Measurements from ENCODE around the gene ATG3.

ATG3 gene

GRCh38 chr3:112555535-112556170, 6.1 kb downstream of the ATG3 start:
- POLR2A ChIA-PET = no interaction called here
- H3K27me3 ChIP-seq (replicated peaks in 2 of 5; ENCODE audit: control insufficient read depth in 4 of 5, insufficient read depth in 5 of 5, low read length in 4 of 5) = no peaks in the 10 kb centered on the region
- no peak overlapping the region for H3K27ac ChIP-seq (ENCODE audit: insufficient read depth in 1 of 2, low read depth in 1 of 2, low read length in 2 of 2, poor library complexity in 1 of 2, severe bottlenecking in 2 of 2)
- peaks cover 0 to 18% (median 5%) of the 10 kb centered on the region in 4 experiments for H3K36me3 ChIP-seq (ENCODE audit: control insufficient read depth in 4 of 4, insufficient read depth in 4 of 4, low read length in 3 of 4)
- WGBS (ENCODE audit: insufficient coverage) = no CpG with 5 or more reads among the region's 1 CpG
- CTCF ChIA-PET = interaction anchor here (1.0 kb wide), 1 partner anchor 251 kb away, joined by 3 read pairs; no protein-coding TSS in a partner anchor
- H3K4me3 ChIP-seq (ENCODE audit: control insufficient read depth in 1 of 7, extremely low read depth in 1 of 7, insufficient read depth in 4 of 7, low read depth in 2 of 7, low read length in 6 of 7) = no peak overlapping the region
- peaks cover 12 to 42% (median 25%) of the 10 kb centered on the region in 4 experiments for H3K4me1 ChIP-seq (ENCODE audit: control extremely low read depth in 1 of 4, control insufficient read depth in 4 of 4, insufficient read depth in 4 of 4, low read length in 3 of 4)
- no peaks in the 10 kb centered on the region for H3K9me3 ChIP-seq (ENCODE audit: control extremely low read depth in 1 of 5, control insufficient read depth in 4 of 5, insufficient read depth in 2 of 5, low read depth in 1 of 5, low read length in 4 of 5)
- DNase-seq = peak in 1 of 3 donors; percentile 9

- H3K4me1 ChIP-seq (ENCODE audit: control extremely low read depth in 1 of 4, control insufficient read depth in 4 of 4, insufficient read depth in 4 of 4, low read length in 3 of 4) = peaks cover 0 to 11% (median 5%) of the 10 kb centered on the region in 4 experiments
- ChIA-PET POLR2A (no interaction called here), CTCF (no interaction called here)
- H3K27me3 ChIP-seq (replicated peaks in 2 of 5; ENCODE audit: control insufficient read depth in 4 of 5, insufficient read depth in 5 of 5, low read length in 4 of 5) = no peaks in the 10 kb centered on the region
- H3K27ac ChIP-seq (ENCODE audit: insufficient read depth in 1 of 2, low read depth in 1 of 2, low read length in 2 of 2, poor library complexity in 1 of 2, severe bottlenecking in 2 of 2) = no peak overlapping the region
- no CpG with 5 or more reads among the region's 1 CpG for WGBS (ENCODE audit: insufficient coverage)
- H3K36me3 ChIP-seq (ENCODE audit: control insufficient read depth in 4 of 4, insufficient read depth in 4 of 4, low read length in 3 of 4) = peaks cover 13 to 45% (median 25%) of the 10 kb centered on the region in 4 experiments
- H3K4me3 ChIP-seq (ENCODE audit: control insufficient read depth in 1 of 7, extremely low read depth in 1 of 7, insufficient read depth in 4 of 7, low read depth in 2 of 7, low read length in 6 of 7) = no peak overlapping the region
- H3K9me3 ChIP-seq (ENCODE audit: control extremely low read depth in 1 of 5, control insufficient read depth in 4 of 5, insufficient read depth in 2 of 5, low read depth in 1 of 5, low read length in 4 of 5) = no peaks in the 10 kb centered on the region
- no peak for DNase-seq
These were observed 10.9 kb downstream of the ATG3 start for GRCh38 chr3:112550859-112551258.

GRCh38 chr3:112546216-112546759, 15.5 kb downstream of the ATG3 start:
- Histone ChIP-seq H3K9me3 (ENCODE audit: control extremely low read depth in 1 of 5, control insufficient read depth in 4 of 5, insufficient read depth in 2 of 5, low read depth in 1 of 5, low read length in 4 of 5) (no peaks in the 10 kb centered on the region), H3K4me3 (ENCODE audit: control insufficient read depth in 1 of 7, extremely low read depth in 1 of 7, insufficient read depth in 4 of 7, low read depth in 2 of 7, low read length in 6 of 7) (no peak overlapping the region), H3K36me3 (ENCODE audit: control insufficient read depth in 4 of 4, insufficient read depth in 4 of 4, low read length in 3 of 4) (peaks cover 13 to 57% (median 37%) of the 10 kb centered on the region in 4 experiments), H3K27me3 (replicated peaks in 2 of 5; ENCODE audit: control insufficient read depth in 4 of 5, insufficient read depth in 5 of 5, low read length in 4 of 5) (no peaks in the 10 kb centered on the region), H3K4me1 (ENCODE audit: control extremely low read depth in 1 of 4, control insufficient read depth in 4 of 4, insufficient read depth in 4 of 4, low read length in 3 of 4) (no peaks in the 10 kb centered on the region), H3K27ac (ENCODE audit: insufficient read depth in 1 of 2, low read depth in 1 of 2, low read length in 2 of 2, poor library complexity in 1 of 2, severe bottlenecking in 2 of 2) (no peak overlapping the region)
- 100% methylated on average over 1 of the region's 5 CpGs for WGBS (ENCODE audit: insufficient coverage)
- DNase-seq = no peak
- POLR2A ChIA-PET = no interaction called here
- CTCF ChIA-PET = no interaction called here

GRCh38 chr3:112539825-112540650, 21.7 kb downstream of the ATG3 start:
- H3K4me1 ChIP-seq (ENCODE audit: control extremely low read depth in 1 of 4, control insufficient read depth in 4 of 4, insufficient read depth in 4 of 4, low read length in 3 of 4) = no peaks in the 10 kb centered on the region
- H3K27ac ChIP-seq (ENCODE audit: insufficient read depth in 1 of 2, low read depth in 1 of 2, low read length in 2 of 2, poor library complexity in 1 of 2, severe bottlenecking in 2 of 2) = no peak overlapping the region
- no peak overlapping the region for H3K4me3 ChIP-seq (ENCODE audit: control insufficient read depth in 1 of 7, extremely low read depth in 1 of 7, insufficient read depth in 4 of 7, low read depth in 2 of 7, low read length in 6 of 7)
- ChIA-PET CTCF (interaction anchor here (0.8 to 1.0 kb wide), 3 partner anchors 9 to 247 kb away, joined by 3 to 4 read pairs (median 3); no protein-coding TSS in a partner anchor), POLR2A (no interaction called here)
- peaks cover 15 to 51% (median 34%) of the 10 kb centered on the region in 4 experiments for H3K36me3 ChIP-seq (ENCODE audit: control insufficient read depth in 4 of 4, insufficient read depth in 4 of 4, low read length in 3 of 4)
- no CpG with 5 or more reads among the region's 1 CpG for WGBS (ENCODE audit: insufficient coverage)
- no peaks in the 10 kb centered on the region for H3K27me3 ChIP-seq (replicated peaks in 2 of 5; ENCODE audit: control insufficient read depth in 4 of 5, insufficient read depth in 5 of 5, low read length in 4 of 5)
- H3K9me3 ChIP-seq (ENCODE audit: control extremely low read depth in 1 of 5, control insufficient read depth in 4 of 5, insufficient read depth in 2 of 5, low read depth in 1 of 5, low read length in 4 of 5) = no peaks in the 10 kb centered on the region
- DNase-seq = no peak

GRCh38 chr3:112531358-112531781, 30.4 kb downstream of the ATG3 start:
- CTCF ChIA-PET = interaction anchor here (0.7 to 1.5 kb wide), 9 partner anchors 8 to 423 kb away, joined by 3 to 15 read pairs (median 4); partner anchors contain the start of gene SLC9C1
- POLR2A ChIA-PET = no interaction called here
- DNase-seq = peak; percentile 55 to 79 (median 69)
- peaks cover 16 to 70% (median 27%) of the 10 kb centered on the region in 4 experiments for H3K36me3 ChIP-seq (ENCODE audit: control insufficient read depth in 4 of 4, insufficient read depth in 4 of 4, low read length in 3 of 4)
- H3K4me1 ChIP-seq (ENCODE audit: control extremely low read depth in 1 of 4, control insufficient read depth in 4 of 4, insufficient read depth in 4 of 4, low read length in 3 of 4) = no peaks in the 10 kb centered on the region
- H3K27ac ChIP-seq (ENCODE audit: insufficient read depth in 1 of 2, low read depth in 1 of 2, low read length in 2 of 2, poor library complexity in 1 of 2, severe bottlenecking in 2 of 2) = no peak overlapping the region
- no CpG with 5 or more reads among the region's 1 CpG for WGBS (ENCODE audit: insufficient coverage)
- H3K9me3 ChIP-seq (ENCODE audit: control extremely low read depth in 1 of 5, control insufficient read depth in 4 of 5, insufficient read depth in 2 of 5, low read depth in 1 of 5, low read length in 4 of 5) = no peaks in the 10 kb centered on the region
- no peaks in the 10 kb centered on the region for H3K27me3 ChIP-seq (replicated peaks in 2 of 5; ENCODE audit: control insufficient read depth in 4 of 5, insufficient read depth in 5 of 5, low read length in 4 of 5)
- no peak overlapping the region for H3K4me3 ChIP-seq (ENCODE audit: control insufficient read depth in 1 of 7, extremely low read depth in 1 of 7, insufficient read depth in 4 of 7, low read depth in 2 of 7, low read length in 6 of 7)

- Histone ChIP-seq H3K9me3 (ENCODE audit: control extremely low read depth in 1 of 5, control insufficient read depth in 4 of 5, insufficient read depth in 2 of 5, low read depth in 1 of 5, low read length in 4 of 5) (no peaks in the 10 kb centered on the region), H3K36me3 (ENCODE audit: control insufficient read depth in 4 of 4, insufficient read depth in 4 of 4, low read length in 3 of 4) (peaks cover 11 to 64% (median 24%) of the 10 kb centered on the region in 4 experiments), H3K4me1 (ENCODE audit: control extremely low read depth in 1 of 4, control insufficient read depth in 4 of 4, insufficient read depth in 4 of 4, low read length in 3 of 4) (no peaks in the 10 kb centered on the region), H3K4me3 (ENCODE audit: control insufficient read depth in 1 of 7, extremely low read depth in 1 of 7, insufficient read depth in 4 of 7, low read depth in 2 of 7, low read length in 6 of 7) (no peak overlapping the region), H3K27ac (ENCODE audit: insufficient read depth in 1 of 2, low read depth in 1 of 2, low read length in 2 of 2, poor library complexity in 1 of 2, severe bottlenecking in 2 of 2) (no peak overlapping the region), H3K27me3 (replicated peaks in 2 of 5; ENCODE audit: control insufficient read depth in 4 of 5, insufficient read depth in 5 of 5, low read length in 4 of 5) (no peaks in the 10 kb centered on the region)
- DNase-seq = no peak
- POLR2A ChIA-PET = no interaction called here
- WGBS (ENCODE audit: insufficient coverage) = 100% methylated on average over 1 of the region's 3 CpGs
- CTCF ChIA-PET = interaction anchor here (0.7 to 1.5 kb wide), 7 partner anchors 9 to 420 kb away, joined by 3 to 15 read pairs (median 4); partner anchors contain the start of gene SLC9C1
These were observed 31.2 kb downstream of the ATG3 start for GRCh38 chr3:112530573-112530972.
